NCI-H82 treated with DMSO at 0.1 percent for 48 hours (cell line): ENCODE data around the gene SCLY.

Source experiments
- DNase-seq: peaks from one replicate; lab custom pipeline; 2025; ENCODE audit not compliant: unreplicated experiment; lab: John Stamatoyannopoulos, UW

Gene SCLY

GRCh38 chr2:238096311-238097011 is 35.7 kb downstream of the SCLY start:
- no peak for DNase-seq

DNA sequence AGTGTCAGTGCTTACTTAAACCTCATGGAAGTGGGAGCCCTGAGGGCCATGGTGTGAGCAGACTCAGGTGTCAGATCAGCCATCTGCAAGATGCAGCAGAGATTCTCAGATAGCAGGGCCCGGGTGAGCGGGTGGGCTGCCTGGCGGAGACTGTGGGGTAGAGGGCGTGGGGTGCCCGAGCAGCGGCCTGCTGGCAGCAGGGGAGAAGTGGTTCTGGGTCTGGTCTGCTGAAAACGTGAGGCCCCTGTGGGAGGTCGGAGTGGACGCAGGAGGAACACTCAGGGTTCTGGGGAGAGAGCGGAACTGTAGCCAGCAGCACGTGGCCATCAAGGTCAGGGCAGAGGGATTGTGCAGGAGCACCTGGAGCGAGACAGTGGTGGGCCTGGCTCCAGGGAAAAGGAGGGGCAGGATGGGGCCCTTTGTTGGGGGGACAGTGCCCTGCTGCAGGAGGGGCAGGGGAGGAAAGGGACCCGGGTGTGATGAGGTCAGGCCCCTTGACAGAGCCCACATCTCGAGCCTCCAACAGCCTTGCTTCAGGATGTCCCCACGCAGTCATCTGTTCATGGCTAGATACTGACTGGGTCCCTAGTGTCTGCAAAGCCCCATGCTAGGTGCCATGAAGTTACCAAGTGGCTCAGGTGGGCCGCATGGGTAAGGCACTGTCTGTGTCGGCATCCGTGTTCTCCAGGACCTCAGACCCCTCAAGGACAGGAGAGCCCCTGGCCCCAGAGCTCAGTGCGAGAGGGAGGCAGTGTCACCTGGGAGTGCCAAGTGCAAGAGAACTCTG is 36.6 kb downstream of the SCLY start:
- no peak for DNase-seq

- DNase-seq = peak; percentile 63
These were observed 37.4 kb downstream of the SCLY start for GRCh38 chr2:238097988-238098871.

- DNase-seq = no peak
These were observed 38.3 kb downstream of the SCLY start for GRCh38 chr2:238098901-238099713.

DNA sequence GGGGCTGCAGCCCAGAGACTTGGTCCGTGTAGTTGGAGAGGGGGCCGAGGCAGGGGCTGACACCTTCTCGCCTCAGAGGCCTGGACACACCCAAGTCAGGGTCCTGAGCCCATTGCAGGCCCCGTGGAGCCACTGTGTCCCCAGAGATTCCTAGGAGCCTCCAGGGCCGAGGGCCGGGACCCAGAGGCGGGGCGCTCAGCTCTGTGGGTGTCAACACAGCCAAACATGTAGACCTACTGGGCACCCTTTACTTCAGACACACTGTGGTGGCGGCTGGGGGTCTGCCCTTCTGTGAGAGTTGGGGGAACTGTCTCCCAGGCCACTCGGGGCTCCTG is 38.9 kb downstream of the SCLY start:
- no peak for DNase-seq

GRCh38 chr2:238100049-238100820 is 39.4 kb downstream of the SCLY start, which contains the start of gene ESPNL:
Gene ESPNL, plus strand, starts transcription at chr2:238100340. Its CDS starts 80 bp downstream, at chr2:238100420.
- peak; percentile 18 for DNase-seq

DNA sequence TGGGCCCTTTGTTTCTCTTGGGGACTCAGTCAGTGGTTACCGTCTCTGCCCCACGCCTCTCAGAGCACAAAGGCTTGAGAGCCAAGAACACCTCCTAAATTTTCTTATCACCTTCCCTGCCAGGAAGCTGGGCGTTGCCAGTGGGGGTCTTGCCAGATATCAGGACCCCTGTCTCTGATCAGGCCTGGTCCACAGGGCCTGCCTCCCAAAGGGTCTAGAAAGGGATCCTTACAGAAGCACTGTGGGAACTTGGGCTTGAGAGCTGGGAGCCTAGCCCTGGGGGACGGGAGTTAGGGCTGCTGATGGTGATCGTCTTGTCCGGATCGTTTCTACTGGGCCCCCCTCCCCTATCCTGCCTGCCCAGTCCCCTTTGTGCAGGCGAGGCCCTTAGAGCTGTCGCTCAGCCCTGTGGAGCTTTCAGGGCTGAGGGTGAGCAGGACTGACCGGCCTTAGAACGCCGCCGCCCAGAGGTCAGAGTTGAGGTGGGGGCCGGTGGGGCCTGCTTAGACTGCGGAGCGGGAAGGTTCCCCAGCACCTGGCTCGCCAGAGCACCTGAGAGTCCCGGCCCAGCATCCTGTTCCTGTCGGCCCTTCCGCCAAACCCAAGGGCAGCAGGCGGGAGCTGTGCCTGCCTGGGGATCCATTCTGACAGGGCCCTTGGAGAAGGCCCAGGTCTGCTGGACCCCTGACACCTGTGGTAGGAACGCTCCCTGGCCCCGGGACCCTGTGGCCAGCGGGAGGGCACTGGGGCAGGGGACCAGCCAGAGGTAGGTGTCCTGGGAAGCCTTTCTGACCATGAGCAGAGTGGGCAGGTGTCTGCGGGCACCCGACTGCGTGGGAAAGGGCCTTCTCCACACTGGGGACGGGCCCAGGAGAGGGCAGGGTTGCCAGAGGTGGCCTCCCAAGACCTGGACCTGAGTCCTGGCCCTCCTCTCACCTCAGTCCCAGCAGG is 40.3 kb downstream of the SCLY start:
- no peak for DNase-seq

DNA sequence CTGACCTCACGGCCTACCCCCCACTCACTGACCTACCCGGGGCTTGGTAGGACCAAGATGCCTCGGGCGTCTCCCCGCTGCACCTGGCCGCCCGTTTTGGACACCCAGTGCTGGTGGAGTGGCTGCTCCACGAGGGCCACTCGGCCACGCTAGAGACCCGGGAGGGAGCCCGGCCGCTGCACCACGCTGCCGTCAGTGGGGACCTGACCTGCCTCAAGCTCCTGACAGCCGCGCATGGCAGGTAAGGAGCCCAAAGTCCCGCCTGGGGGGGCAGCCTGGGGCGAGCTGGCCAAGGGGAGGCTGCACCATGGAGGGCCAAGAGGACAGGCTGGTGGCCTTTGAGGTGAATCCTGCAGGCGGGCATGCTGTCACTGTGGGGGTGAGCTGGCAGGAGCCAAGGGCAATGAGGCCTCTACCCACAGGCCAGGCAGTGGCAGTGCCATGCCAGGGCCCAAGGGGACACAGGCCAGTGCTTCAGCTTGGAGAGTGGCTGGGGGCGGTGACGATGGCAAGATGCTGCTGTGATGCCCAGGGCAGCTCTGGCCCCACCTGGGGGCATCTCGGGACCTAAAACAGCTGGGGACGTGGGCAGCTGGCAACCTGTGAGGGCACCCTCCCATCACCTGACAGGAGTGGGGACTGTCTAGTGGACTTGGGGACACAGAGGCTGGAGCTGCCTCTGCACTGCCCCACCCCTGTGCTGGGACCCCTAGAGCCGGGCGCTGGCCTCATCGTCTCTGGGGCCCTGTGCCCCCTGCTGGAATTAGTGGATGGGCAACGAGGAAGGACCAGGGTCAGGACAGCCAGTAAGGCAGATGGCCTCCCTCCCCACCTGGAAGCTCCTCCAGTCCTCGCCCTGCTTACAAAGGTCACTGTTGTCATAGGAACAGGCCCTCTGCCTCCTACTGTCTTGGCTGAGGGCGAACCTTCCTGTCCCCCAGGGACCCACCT is 41.4 kb downstream of the SCLY start:
- DNase-seq = no peak

- no peak for DNase-seq
These were observed 42.1 kb downstream of the SCLY start for GRCh38 chr2:238102865-238103264.

- no peak for DNase-seq
These were observed 42.8 kb downstream of the SCLY start for GRCh38 chr2:238103465-238104225.

GRCh38 chr2:238104226-238104690 is 43.5 kb downstream of the SCLY start:
- DNase-seq = no peak

DNA sequence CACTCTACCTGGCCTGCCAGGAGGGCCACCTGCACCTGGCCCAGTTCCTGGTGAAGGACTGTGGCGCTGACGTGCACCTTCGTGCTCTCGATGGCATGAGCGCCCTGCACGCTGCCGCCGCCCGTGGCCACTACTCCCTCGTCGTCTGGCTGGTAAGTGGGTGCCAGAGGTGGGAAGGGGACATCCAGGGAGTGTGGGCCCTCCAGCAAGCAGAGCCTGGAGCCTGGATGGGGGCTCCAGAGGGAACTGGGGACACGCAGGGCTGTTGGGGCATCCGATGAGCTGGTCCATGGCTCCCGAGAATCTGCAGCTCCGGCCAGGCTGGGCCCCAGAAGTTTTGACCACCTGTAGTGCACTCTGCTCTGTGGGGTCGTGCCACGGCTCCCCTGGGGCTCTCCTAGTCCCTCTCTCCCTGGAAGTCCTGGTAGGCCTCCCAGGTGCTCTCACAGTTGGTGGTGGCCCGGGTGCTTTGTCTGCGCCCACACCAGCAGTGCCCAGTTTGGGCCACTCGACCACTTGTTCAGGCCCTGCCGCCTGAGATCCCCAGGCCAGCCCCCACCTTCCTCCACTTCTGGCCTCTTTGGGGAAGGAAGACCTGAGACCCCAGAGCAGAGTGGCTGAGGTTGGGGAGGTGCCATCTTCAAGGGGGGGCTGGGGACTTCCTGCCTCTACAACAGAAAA is 44.0 kb downstream of the SCLY start:
- DNase-seq = no peak

- no peak for DNase-seq
These were observed 44.9 kb downstream of the SCLY start for GRCh38 chr2:238105506-238106338.

- DNase-seq = no peak
These were observed 45.5 kb downstream of the SCLY start for GRCh38 chr2:238106339-238106697.

DNA sequence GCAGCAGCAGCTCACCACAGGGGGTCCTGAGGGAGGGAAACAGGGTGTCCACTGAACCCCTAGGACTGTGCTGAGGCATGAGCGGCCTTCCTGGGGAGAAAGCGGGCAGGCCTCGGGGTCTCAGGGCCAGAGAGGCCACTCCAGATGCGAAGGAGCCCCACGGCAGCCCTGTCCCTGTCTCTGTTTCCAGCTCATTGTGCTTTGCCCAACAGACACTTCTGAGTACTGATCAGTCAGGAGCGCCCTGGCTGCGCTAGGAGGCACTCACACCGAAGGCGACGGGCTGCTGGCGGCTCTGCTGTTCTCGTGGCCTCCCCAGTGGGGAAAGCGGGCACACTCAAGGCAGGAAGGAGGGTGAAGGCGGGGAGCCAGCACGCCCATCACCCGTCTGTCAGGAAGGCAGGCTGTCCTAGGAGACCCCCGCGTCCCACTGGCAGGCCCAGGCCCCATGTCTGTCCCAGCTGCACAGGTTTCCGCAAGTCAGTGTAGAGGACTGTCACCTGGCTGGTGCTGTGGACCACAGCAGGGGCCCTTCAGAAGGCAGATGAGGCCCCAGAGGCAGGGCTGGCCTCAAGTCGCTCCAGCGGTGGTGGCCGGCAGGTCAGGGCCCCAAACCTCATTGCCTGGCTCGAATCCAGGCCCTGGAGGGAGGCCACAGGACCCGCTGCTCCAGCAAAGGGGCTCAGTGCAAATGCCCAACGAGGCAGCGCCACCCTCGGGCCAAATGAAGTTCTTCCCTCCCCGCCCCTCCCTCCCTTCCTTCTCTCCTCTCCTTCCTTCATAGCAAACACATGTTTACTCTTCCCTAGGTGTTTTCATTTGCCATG is 46.1 kb downstream of the SCLY start:
- no peak for DNase-seq
